ENCODE data around the gene GOT2. TPM values are rescaled to one million over a fixed set of nuclear protein-coding genes. Genes with fewer than 3 reads are reported as not detected.

GOT2 gene
- total RNA-seq, 4 donors from 2014 or later = 12.6 to 54.9 (median 43.7) TPM

DNA sequence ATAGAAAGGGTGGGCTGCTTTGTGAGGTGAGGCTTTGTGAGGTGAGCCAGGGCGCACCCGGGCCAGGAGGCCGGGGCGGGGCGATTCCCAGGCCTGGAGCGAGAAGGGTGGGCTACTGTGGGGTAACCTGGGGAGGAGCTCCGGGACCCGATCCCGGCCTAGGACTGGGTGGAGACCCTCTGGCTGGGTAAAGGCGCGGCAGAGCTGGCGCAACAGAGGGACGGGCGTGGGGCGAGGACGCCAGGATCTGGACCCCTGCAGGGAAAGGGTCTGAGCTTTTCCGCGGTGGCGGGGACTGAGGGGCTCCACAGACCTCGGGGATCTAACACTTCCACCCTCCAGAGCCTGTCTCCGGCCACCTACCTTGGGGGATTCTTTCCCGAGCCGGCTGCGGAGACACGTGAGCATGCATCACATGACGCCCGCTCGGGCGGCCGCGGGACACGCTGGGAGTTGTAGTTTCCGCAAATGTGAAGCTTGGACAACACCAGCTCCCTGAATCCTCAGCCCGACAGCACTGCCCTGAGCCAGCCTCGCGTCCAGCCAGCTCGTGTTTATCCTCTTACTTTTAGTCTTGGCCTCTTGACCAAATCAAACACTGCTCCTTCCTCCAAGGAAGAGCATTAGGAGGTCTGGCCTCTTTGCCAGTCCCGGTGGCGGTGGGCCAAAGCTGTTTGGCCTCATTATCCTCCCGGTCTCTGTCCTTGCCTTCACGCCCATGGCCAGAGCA lies 49.6 kb downstream of the GOT2 start, which contains the start of gene SLC38A7:
SLC38A7 (minus strand) TSS at position 417 of the 730 bp plus-strand sequence. CDS start 4,644 bp downstream, outside the sequence.
- peak within 1 kb of the TSS; percentile 37 to 60 for H3K27ac ChIP-seq
- TF ChIP-seq POLR2A (IDR thresholded peaks at IDR 0.05) = no peak
- intact Hi-C loops (cut with DNase I; ENCODE audit: low total_unique reads) = no loop called here

DNA sequence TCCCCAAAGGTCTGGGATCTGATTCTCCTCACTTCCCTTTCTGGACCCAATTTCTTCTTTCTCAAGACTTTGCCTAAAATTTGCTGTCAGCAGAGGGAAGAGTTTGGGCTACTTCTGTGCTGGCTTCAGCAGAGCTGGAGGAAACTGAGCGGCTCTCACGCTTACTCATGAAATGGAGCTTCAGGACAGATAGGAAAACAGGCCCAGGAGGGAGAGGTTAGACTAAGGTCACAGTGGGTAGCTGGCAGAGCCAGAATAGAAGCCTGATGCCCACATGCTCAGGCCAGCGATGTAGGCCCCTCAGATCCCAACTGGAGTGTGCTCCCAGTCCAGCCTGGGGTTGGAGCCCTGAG lies 50.1 kb downstream of the GOT2 start:
- intact Hi-C loops (cut with DNase I; ENCODE audit: low total_unique reads) = no loop called here
- peak overlapping the region; percentile 69 to 87 for H3K4me3 ChIP-seq
- no peaks in the 10 kb centered on the region for H3K27me3 ChIP-seq
- DNase-seq = no peak
- TF ChIP-seq, protein P1, sequence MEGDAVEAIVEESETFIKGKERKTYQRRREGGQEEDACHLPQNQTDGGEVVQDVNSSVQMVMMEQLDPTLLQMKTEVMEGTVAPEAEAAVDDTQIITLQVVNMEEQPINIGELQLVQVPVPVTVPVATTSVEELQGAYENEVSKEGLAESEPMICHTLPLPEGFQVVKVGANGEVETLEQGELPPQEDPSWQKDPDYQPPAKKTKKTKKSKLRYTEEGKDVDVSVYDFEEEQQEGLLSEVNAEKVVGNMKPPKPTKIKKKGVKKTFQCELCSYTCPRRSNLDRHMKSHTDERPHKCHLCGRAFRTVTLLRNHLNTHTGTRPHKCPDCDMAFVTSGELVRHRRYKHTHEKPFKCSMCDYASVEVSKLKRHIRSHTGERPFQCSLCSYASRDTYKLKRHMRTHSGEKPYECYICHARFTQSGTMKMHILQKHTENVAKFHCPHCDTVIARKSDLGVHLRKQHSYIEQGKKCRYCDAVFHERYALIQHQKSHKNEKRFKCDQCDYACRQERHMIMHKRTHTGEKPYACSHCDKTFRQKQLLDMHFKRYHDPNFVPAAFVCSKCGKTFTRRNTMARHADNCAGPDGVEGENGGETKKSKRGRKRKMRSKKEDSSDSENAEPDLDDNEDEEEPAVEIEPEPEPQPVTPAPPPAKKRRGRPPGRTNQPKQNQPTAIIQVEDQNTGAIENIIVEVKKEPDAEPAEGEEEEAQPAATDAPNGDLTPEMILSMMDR (IDR thresholded peaks at IDR 0.05) = no peak
- TF ChIP-seq POLR2A (IDR thresholded peaks at IDR 0.05) = no peak
- peaks cover 0 to 9% of the 10 kb centered on the region in 2 donors for H3K4me1 ChIP-seq
- H3K9me3 ChIP-seq = no peaks in the 10 kb centered on the region
- peak overlapping the region; percentile 37 to 60 for H3K27ac ChIP-seq
- H3K36me3 ChIP-seq = no peaks in the 10 kb centered on the region

More for the DNA sequence above, 49.6 kb downstream of the GOT2 start, which contains the start of gene SLC38A7:
- H3K27me3 ChIP-seq = no peaks in the 10 kb centered on the region
- no peaks in the 10 kb centered on the region for H3K9me3 ChIP-seq
- peak; percentile 86 to 87 for DNase-seq
- H3K4me1 ChIP-seq = peaks cover 0 to 9% of the 10 kb centered on the region in 2 donors
- H3K36me3 ChIP-seq = no peaks in the 10 kb centered on the region
- peak within 1 kb of the TSS; percentile 69 to 87 for H3K4me3 ChIP-seq

DNA sequence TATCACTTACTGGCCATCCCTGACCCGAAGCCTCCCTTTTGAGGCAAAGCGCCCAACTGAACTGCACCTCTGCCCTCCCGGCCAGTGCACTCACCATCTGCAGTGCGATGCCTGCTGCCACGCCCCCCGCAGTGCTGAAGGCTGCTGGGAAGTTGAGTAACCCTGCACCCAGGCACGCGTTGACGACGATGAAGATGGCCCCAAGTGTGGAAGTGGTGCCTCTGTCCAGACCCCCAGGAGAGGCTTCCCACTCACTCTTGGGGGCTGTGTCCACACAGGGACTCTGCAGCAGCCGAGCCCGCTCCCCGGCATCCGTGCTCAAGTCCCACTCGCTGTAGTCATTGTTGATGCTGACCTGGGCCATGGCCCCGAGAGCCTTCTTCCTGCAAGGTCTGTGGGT lies 54.4 kb downstream of the GOT2 start:
- no peak for DNase-seq
- Histone ChIP-seq H3K27me3 (no peaks in the 10 kb centered on the region), H3K4me1 (peaks cover 0 to 9% of the 10 kb centered on the region in 2 donors), H3K27ac (no peak overlapping the region), H3K36me3 (no peaks in the 10 kb centered on the region), H3K4me3 (no peak overlapping the region), H3K9me3 (no peaks in the 10 kb centered on the region)
- no peak for TF ChIP-seq POLR2A (IDR thresholded peaks at IDR 0.05)
- TF ChIP-seq, protein P1 (IDR thresholded peaks at IDR 0.05) = no peak
- intact Hi-C loops (cut with DNase I; ENCODE audit: low total_unique reads) = no loop called here

DNA sequence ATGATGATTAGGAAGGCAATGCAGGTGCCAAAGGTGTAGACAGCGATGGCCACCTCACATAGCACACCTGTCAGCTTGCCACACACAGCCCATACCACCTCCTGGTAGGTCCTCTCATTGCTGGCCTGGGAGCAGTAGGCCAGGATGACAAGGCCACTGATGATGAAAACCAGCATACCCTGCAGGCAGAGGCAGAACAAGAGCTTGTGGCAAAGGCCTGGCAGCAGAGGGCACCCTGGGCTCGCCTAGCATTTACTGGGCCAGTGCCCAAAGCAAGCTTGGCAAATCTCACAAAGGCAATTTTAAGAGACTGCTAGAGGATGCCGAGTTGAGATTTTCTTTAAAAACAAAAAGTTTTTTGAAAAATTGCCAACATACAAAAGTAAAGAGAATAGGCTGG lies 55.4 kb downstream of the GOT2 start:
- Histone ChIP-seq H3K9me3 (no peaks in the 10 kb centered on the region), H3K4me3 (no peak overlapping the region), H3K27me3 (no peaks in the 10 kb centered on the region), H3K36me3 (no peaks in the 10 kb centered on the region), H3K27ac (no peak overlapping the region), H3K4me1 (peaks cover 0 to 4% of the 10 kb centered on the region in 2 donors)
- TF ChIP-seq, protein P1 (IDR thresholded peaks at IDR 0.05) = no peak
- no peak for TF ChIP-seq POLR2A (IDR thresholded peaks at IDR 0.05)
- DNase-seq = no peak
- intact Hi-C loops (cut with DNase I; ENCODE audit: low total_unique reads) = no loop called here

DNA sequence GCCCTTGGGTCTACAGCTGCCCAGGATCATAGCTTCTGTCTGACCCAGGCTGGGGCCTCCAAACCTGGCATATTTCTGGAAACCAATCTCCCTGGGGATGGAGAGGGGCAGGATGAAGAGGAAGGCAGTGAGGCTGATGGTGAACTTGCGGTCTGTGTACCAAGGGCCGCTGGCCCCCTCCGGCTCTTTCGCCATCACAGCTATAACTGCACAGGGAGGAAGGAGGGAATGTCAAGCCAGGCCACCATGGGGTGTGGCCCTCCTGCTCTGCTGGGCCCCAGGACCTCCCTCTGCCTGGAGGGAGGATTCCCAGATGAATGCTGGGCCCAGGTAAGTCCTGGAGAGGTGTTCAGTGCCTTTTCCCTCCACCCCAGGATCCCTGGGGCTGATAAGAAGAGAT lies 55.8 kb downstream of the GOT2 start:
- Histone ChIP-seq H3K27me3 (no peaks in the 10 kb centered on the region), H3K27ac (no peak overlapping the region), H3K4me3 (no peak overlapping the region), H3K4me1 (no peaks in the 10 kb centered on the region), H3K9me3 (no peaks in the 10 kb centered on the region), H3K36me3 (no peaks in the 10 kb centered on the region)
- intact Hi-C loops (cut with DNase I; ENCODE audit: low total_unique reads) = no loop called here
- TF ChIP-seq POLR2A (IDR thresholded peaks at IDR 0.05) = no peak
- TF ChIP-seq, protein P1 (IDR thresholded peaks at IDR 0.05) = no peak
- no peak for DNase-seq

All from uterus (tissue), 4 donors.